IMR-90 (cell line): Measurements from ENCODE around the gene IGLON5. TPM values are rescaled to one million over a fixed set of nuclear protein-coding genes. Genes with fewer than 3 reads are reported as not detected.

Experiments used
- ATAC-seq: fragments of 200-7000 bp; cut with Tn5 transposase; 2 replicates; pipeline ENCODE4 v1.9.1; 2020; ENCODE audit warnings: low read depth, mild to moderate bottlenecking, moderate library complexity
- BruUV-seq: library from RNA; stranded (reverse); fragments of 400-500 nt; replicated peaks from 2 replicates; lab custom pipeline; 2021; lab: Mats Ljungman, UMichigan
- CTCF ChIA-PET: fragments of 300-600 bp; formaldehyde crosslinking; extraction: SDS; loops from one replicate; lab custom pipeline; 2021; ENCODE audit warnings: antibody characterized with exemption; lab: Yijun Ruan, JAX
- POLR2A ChIA-PET: fragments of 300-600 bp; sonication (Branson Sonifier 250); formaldehyde crosslinking; loops from one replicate; lab custom pipeline; 2022; ENCODE audit warnings: antibody characterized with exemption; ENCODE audit not compliant: unreplicated experiment; lab: Charles Lee
- DNase-seq: peaks from one replicate; pipeline ENCODE4 v3.0.0; 2013
- H2AFZ ChIP-seq: replicated peaks from 2 replicates; pipeline ENCODE3; 2013; ENCODE audit warnings: low read length, mild to moderate bottlenecking; ENCODE audit not compliant: poor library complexity
- H2AK5ac ChIP-seq: 2 replicates; pipeline ENCODE4 v1.6.1; 2013; ENCODE audit warnings: low read depth, low read length, inconsistent platforms
- H2AK9ac ChIP-seq: replicated peaks from 2 replicates; pipeline ENCODE3; 2013; ENCODE audit warnings: mild to moderate bottlenecking, low read depth, low read length, moderate library complexity; ENCODE audit not compliant: poor library complexity
- H2BK120ac ChIP-seq: 2 replicates; pipeline ENCODE4 v1.6.1; 2013; ENCODE audit warnings: low read depth, low read length, inconsistent platforms
- H2BK15ac ChIP-seq: 3 replicates; pipeline ENCODE4 v1.6.1; 2013; ENCODE audit warnings: low read depth, low read length, inconsistent platforms
- H2BK20ac ChIP-seq: 2 replicates; pipeline ENCODE4 v1.6.1; 2013; ENCODE audit warnings: low read depth, mild to moderate bottlenecking, inconsistent platforms, low read length, moderate library complexity
- H2BK5ac ChIP-seq: 2 replicates; pipeline ENCODE4 v1.6.1; 2013; ENCODE audit warnings: mild to moderate bottlenecking, low read depth, low read length, inconsistent platforms; ENCODE audit not compliant: poor library complexity, severe bottlenecking
- H3K14ac ChIP-seq: replicated peaks from 2 replicates; pipeline ENCODE4 v1.6.1; 2013; ENCODE audit warnings: low read depth, low read length, inconsistent platforms
- H3K18ac ChIP-seq: 2 replicates; pipeline ENCODE4 v1.6.1; 2013; ENCODE audit warnings: low read depth, low read length, control low read depth
- H3K23ac ChIP-seq: 2 replicates; pipeline ENCODE4 v1.6.1; 2013; ENCODE audit warnings: low read depth, low read length, inconsistent platforms
- H3K27ac ChIP-seq: 2 replicates; pipeline ENCODE4 v1.5.1; 2013; ENCODE audit warnings: mild to moderate bottlenecking, control low read depth, low read length; ENCODE audit not compliant: insufficient read depth
- H3K27me3 ChIP-seq: 2 replicates; pipeline ENCODE4 v1.6.1; 2013; ENCODE audit warnings: low read length; ENCODE audit not compliant: control insufficient read depth, insufficient read depth
- H3K36me3 ChIP-seq: 2 replicates; pipeline ENCODE4 v1.6.1; 2013; ENCODE audit warnings: low read length, mixed read lengths; ENCODE audit not compliant: control insufficient read depth, insufficient read depth
- H3K4ac ChIP-seq: 2 replicates; pipeline ENCODE4 v1.6.1; 2013; ENCODE audit warnings: low read depth, low read length, inconsistent platforms
- H3K4me1 ChIP-seq: 2 replicates; pipeline ENCODE4 v1.6.1; 2013; ENCODE audit warnings: low read length, mixed read lengths; ENCODE audit not compliant: control insufficient read depth, insufficient read depth
- H3K4me2 ChIP-seq: 2 replicates; pipeline ENCODE4 v1.6.1; 2013; ENCODE audit warnings: low read depth, mild to moderate bottlenecking, control low read depth, low read length, moderate library complexity
- H3K4me3 ChIP-seq: 2 replicates; pipeline ENCODE4 v1.5.1; 2013; ENCODE audit warnings: low read depth, mild to moderate bottlenecking, control low read depth, low read length, moderate library complexity; ENCODE audit not compliant: insufficient read depth
- H3K56ac ChIP-seq: 2 replicates; pipeline ENCODE4 v1.6.1; 2013; ENCODE audit warnings: low read length, inconsistent platforms; ENCODE audit not compliant: insufficient read depth; ENCODE audit errors: extremely low read depth
- H3K79me1 ChIP-seq, 2 experiments: 2 replicates each; pipeline ENCODE4 v1.6.1; 2013; ENCODE audit warnings: low read length in 2 of 2, inconsistent platforms in 1 of 2, low read depth in 1 of 2
- H3K9ac ChIP-seq: 2 replicates; pipeline ENCODE4 v1.6.1; 2013; ENCODE audit warnings: low read depth, low read length, control low read depth
- H3K9me1 ChIP-seq: 2 replicates; pipeline ENCODE4 v1.6.1; 2013; ENCODE audit warnings: low read length, inconsistent platforms; ENCODE audit not compliant: insufficient read depth
- H3K9me3 ChIP-seq: 2 replicates; pipeline ENCODE4 v1.6.1; 2013; ENCODE audit warnings: low read length; ENCODE audit not compliant: control insufficient read depth, insufficient read depth
- H4K20me1 ChIP-seq: 2 replicates; pipeline ENCODE4 v1.6.1; 2013; ENCODE audit warnings: low read length, inconsistent platforms; ENCODE audit not compliant: insufficient read depth
- H4K5ac ChIP-seq: 2 replicates; pipeline ENCODE4 v1.6.1; 2013; ENCODE audit warnings: mild to moderate bottlenecking, low read depth, low read length, control low read depth
- H4K8ac ChIP-seq, 2 experiments: 2 replicates each; pipeline ENCODE4 v1.6.1; 2013; ENCODE audit warnings: low read depth in 2 of 2, low read length in 2 of 2, control low read depth in 1 of 2, inconsistent platforms in 1 of 2
- H4K91ac ChIP-seq: 2 replicates; pipeline ENCODE4 v1.6.1; 2013; ENCODE audit warnings: low read depth, low read length, inconsistent platforms; ENCODE audit not compliant: insufficient read depth
- BHLHE40 ChIP-seq: fragments of 150-350 bp; IDR thresholded peaks from 2 replicates; pipeline ENCODE4 v1.6.1; 2016; ENCODE audit warnings: mild to moderate bottlenecking, low read depth, low read length
- CEBPB ChIP-seq: IDR thresholded peaks from 2 replicates; pipeline ENCODE4 v1.6.1; 2012; ENCODE audit warnings: low read depth, low read length, improper control_type of control experiment
- CTCF ChIP-seq: conservative IDR thresholded peaks from 2 replicates; pipeline ENCODE4 v1.5.1; 2012; ENCODE audit warnings: mild to moderate bottlenecking, low read depth, low read length, improper control_type of control experiment
- ELK1 ChIP-seq: fragments of 150-350 bp; IDR thresholded peaks from 2 replicates; pipeline ENCODE4 v1.6.1; 2016; ENCODE audit warnings: low read depth, mild to moderate bottlenecking, low read length, moderate library complexity, borderline replicate concordance
- MAFK ChIP-seq: IDR thresholded peaks from 2 replicates; pipeline ENCODE4 v1.6.1; 2012; ENCODE audit warnings: low read depth, low read length, improper control_type of control experiment
- MAZ ChIP-seq: IDR thresholded peaks from 2 replicates; pipeline ENCODE4 v1.6.1; 2012; ENCODE audit warnings: low read depth, mild to moderate bottlenecking, low read length, improper control_type of control experiment, moderate library complexity, borderline replicate concordance
- MXI1 ChIP-seq: IDR thresholded peaks from 2 replicates; pipeline ENCODE4 v1.6.1; 2012; ENCODE audit warnings: low read depth, mild to moderate bottlenecking, low read length, moderate library complexity, borderline replicate concordance
- NFE2L2 ChIP-seq: fragments of 150-350 bp; IDR thresholded peaks from 2 replicates; pipeline ENCODE4 v1.6.1; 2016; ENCODE audit warnings: low read depth, mild to moderate bottlenecking, low read length
- RAD21 ChIP-seq: IDR thresholded peaks from 2 replicates; pipeline ENCODE4 v1.6.1; 2012; ENCODE audit warnings: low read length, improper control_type of control experiment
- SMC3 ChIP-seq: fragments of 150-350 bp; IDR thresholded peaks from 2 replicates; pipeline ENCODE4 v1.6.1; 2016; ENCODE audit warnings: low read depth, mild to moderate bottlenecking, antibody characterized with exemption, low read length, moderate library complexity
- USF2 ChIP-seq: fragments of 150-350 bp; IDR thresholded peaks from 2 replicates; pipeline ENCODE4 v1.6.1; 2017; ENCODE audit warnings: mild to moderate bottlenecking, antibody characterized with exemption, low read length, low read depth
- WGBS, 2 experiments: methylation state at CpG; one replicate each; pipeline versions ENCODE4 v1.1.5 to v1.1.7; 2013; ENCODE audit warnings: missing lambda C conversion rate in 2 of 2; ENCODE audit not compliant: insufficient read length in 1 of 2; ENCODE audit errors: extremely low coverage in 2 of 2; 5-methylcytosine and 5-hydroxymethylcytosine counted together
- dilution Hi-C: fragments of 300-500 bp; cut with HindIII; formaldehyde crosslinking; loops from one replicate; pipeline ENCODE4 v1.14.3; 2018; ENCODE audit warnings: low sequenced_read_pairs; ENCODE audit not compliant: unreplicated experiment
- in situ Hi-C: fragments of 300-500 bp; cut with MboI; formaldehyde crosslinking; loops from 3 replicates; pipeline ENCODE4 v1.14.3; 2019; ENCODE audit warnings: low sequenced_read_pairs, inconsistent platforms, mixed read lengths
- intact Hi-C: fragments of 100-400 bp; cut with micrococcal nuclease; formaldehyde crosslinking; loops from 2 replicates; pipeline ENCODE4 v1.10.0; 2022
- polyA plus RNA-seq, 3 experiments: library from polyadenylated mRNA; depleted of rRNA; stranded (reverse); fragments of >200 nt; gene quantifications; 2 replicates each; pipeline ENCODE4 v1.2.3, GENCODE V29; 2012; ENCODE audit warnings: low replicate concordance in 1 of 3
- total RNA-seq: library from RNA; depleted of rRNA; stranded (reverse); fragments of >200 nt; gene quantifications from 2 replicates; pipeline ENCODE4 v1.2.3, GENCODE V29; 2012

IGLON5 gene
- total and polyA plus RNA-seq, 2 of the 4 experiments (the other 2 are of a cell fraction), result not detected

- Histone ChIP-seq H2AK9ac (no peak overlapping the region), H3K27ac (no peak overlapping the region), H4K5ac (no peak overlapping the region), H3K36me3 (no peaks in the 10 kb centered on the region), H2BK120ac (no peak overlapping the region), H3K56ac (no peak overlapping the region), H3K4me1 (no peaks in the 10 kb centered on the region), H2BK15ac (no peak overlapping the region), H3K4ac (no peak overlapping the region), H2AFZ (peak overlapping the region; percentile 21), H2AK5ac (no peak overlapping the region), H2BK20ac (no peak overlapping the region), H3K18ac (no peak overlapping the region), H4K20me1 (no peaks in the 10 kb centered on the region), H3K4me3 (no peak overlapping the region), H4K8ac (no peak overlapping the region), H3K9ac (no peak overlapping the region), H3K4me2 (no peak overlapping the region), H3K23ac (no peak overlapping the region), H2BK5ac (no peak overlapping the region), H3K14ac (no peak overlapping the region), H3K9me3 (no peaks in the 10 kb centered on the region), H3K79me1 (no peaks in the 10 kb centered on the region), H4K91ac (no peak overlapping the region), H3K27me3 (no peaks in the 10 kb centered on the region), H3K9me1 (no peaks in the 10 kb centered on the region)
- POLR2A ChIA-PET, result no interaction called here
- intact Hi-C loops (no loop called here), in situ Hi-C loops (no loop called here), dilution Hi-C loops (no loop called here)
- WGBS, 2 experiments, result 0% methylated on average over 3 of the region's 14 CpGs; no CpG with 5 or more reads in 1 of the 2 experiments
- DNase-seq (no peak), ATAC-seq (no peak)
- CTCF ChIA-PET, result no interaction called here
- TF ChIP-seq BHLHE40 (no peak), CTCF (no peak), SMC3 (no peak), MAZ (no peak), MXI1 (no peak), USF2 (no peak), ELK1 (no peak), RAD21 (no peak), NFE2L2 (no peak), CEBPB (no peak), MAFK (no peak)
- BruUV-seq, result no TSS peak
These were observed 8.8 kb downstream of the IGLON5 start for GRCh38 chr19:51320280-51320657.
